Body of pancreas (tissue), 4 donors: ENCODE data around the gene MAPK8IP2. TPM values are rescaled to one million over a fixed set of nuclear protein-coding genes. Genes with fewer than 3 reads are reported as not detected.

ENCODE experiments used
- ATAC-seq: fragments of 150-250 bp; one replicate; pipeline ENCODE4 v1.9.1; 2016
- DNase-seq, 4 donors: peaks; one replicate each; pipeline ENCODE4 v3.0.0-alpha.2; 2019
- H3K27ac ChIP-seq, 4 donors: fragments of 200-600 bp; sonication (generic); 1 replicate in 3 of 4; 2 replicates in 1 of 4; pipeline versions ENCODE4 v1.5.1 to v1.6.1; 2016 to 2019; ENCODE audit warnings: mild to moderate bottlenecking in 1 of 4, mixed read lengths in 1 of 4, moderate library complexity in 1 of 4
- H3K27me3 ChIP-seq, 2 donors: fragments of 200-600 bp; sonication (generic); one replicate each; pipeline ENCODE4 v1.6.0; 2016; ENCODE audit warnings: mild to moderate bottlenecking in 1 of 2
- H3K36me3 ChIP-seq, 2 donors: fragments of 200-600 bp; sonication (generic); replicated peaks in 1 of 2; 2 replicates each; pipeline ENCODE4 v1.5.1; 2016; ENCODE audit warnings: low read depth in 2 of 2; ENCODE audit not compliant: insufficient read depth in 1 of 2
- H3K4me1 ChIP-seq: fragments of 200-600 bp; sonication (generic); one replicate; pipeline ENCODE4 v1.6.0; 2016
- H3K4me3 ChIP-seq, 2 donors: fragments of 200-600 bp; sonication (generic); 1 replicate in 1 of 2; 2 replicates in 1 of 2; pipeline ENCODE4 v1.5.1; 2016 to 2019
- H3K9me3 ChIP-seq, 3 donors: fragments of 200-600 bp; sonication (generic); 1 replicate in 2 of 3; 2 replicates in 1 of 3; pipeline ENCODE4 v1.5.1; 2016
- POLR2A ChIP-seq, 3 donors: fragments of 450-650 bp; IDR thresholded peaks; one replicate each; pipeline ENCODE4 v1.6.1; 2016; ENCODE audit warnings: antibody characterized with exemption in 3 of 3, mild to moderate bottlenecking in 2 of 3
- WGBS, 2 donors: methylation state at CpG; one replicate each; pipeline ENCODE4 v1.1.5; 2017; 5-methylcytosine and 5-hydroxymethylcytosine counted together
- intact Hi-C: fragments of 100-400 bp; cut with DNase I; formaldehyde crosslinking; loops from one replicate; pipeline ENCODE4 v1.15.1; 2023
- total RNA-seq, 2 donors: library from RNA; depleted of rRNA; stranded (reverse); fragments of >200 nt; gene quantifications; one replicate each; pipeline ENCODE4 v1.1.0, GENCODE V29; 2016
- TF ChIP-seq, protein P1 (sequence below), 7 experiments: fragments of 450-650 bp in 4 of 7; fragments of 200-600 bp in 3 of 7; sonication (generic) in 3 of 7; IDR thresholded peaks; one replicate each; pipeline ENCODE4 v1.5.1; 2016 to 2019; ENCODE audit warnings: antibody characterized with exemption in 7 of 7

MAPK8IP2 gene
- total RNA-seq, 2 donors from 2014 or later, result 2.9 to 3.6 TPM

DNA sequence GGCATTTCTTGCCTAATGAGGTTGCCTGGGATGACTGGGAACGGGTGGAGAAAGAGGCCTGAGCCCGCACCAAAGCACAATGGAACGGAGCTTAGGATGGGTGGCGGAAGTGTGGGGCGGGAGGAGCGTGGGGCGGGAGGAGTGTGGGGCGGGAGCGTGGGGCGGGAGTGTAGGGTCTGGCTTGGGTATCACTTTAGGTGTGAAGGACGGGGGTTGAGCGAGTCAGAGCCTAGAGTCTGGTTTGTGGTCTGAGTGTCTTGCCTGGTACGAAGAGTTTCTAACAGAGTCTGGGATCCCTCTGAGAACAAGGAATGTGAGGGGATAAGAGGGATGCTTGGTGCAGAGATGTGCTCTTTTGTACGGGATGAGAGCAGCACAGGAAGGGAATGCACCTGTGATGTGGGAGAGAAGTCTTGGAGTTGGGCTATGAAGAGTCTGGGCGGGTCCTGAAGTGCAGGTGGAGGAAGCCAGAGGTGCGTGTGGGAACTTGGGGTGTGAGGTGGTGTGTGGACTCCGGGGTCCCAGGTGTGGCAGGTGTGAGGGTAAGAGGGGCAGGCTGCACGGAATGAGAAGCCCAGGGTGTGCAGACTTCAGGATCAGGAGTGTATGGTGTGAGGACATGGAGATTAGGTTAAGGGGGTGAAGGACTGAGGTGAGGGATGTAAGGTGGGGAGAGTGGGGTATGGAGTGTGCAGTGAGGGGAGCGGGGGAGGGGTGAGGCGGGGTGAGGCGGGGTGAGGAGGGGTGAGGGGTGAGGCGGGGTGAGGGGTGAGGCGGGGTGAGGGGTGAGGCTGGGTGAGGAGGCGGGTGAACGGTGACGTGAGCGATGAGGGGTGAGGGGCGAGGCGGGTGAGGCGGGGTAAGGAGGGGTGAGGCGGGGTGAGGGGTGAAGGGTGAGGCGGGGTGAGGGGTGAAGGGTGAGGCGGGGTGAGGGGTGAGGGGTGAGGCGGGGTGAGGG is 38.9 kb upstream of the MAPK8IP2 start:
- TF ChIP-seq POLR2A (IDR thresholded peaks at IDR 0.05), result no peak
- TF ChIP-seq, protein P1, sequence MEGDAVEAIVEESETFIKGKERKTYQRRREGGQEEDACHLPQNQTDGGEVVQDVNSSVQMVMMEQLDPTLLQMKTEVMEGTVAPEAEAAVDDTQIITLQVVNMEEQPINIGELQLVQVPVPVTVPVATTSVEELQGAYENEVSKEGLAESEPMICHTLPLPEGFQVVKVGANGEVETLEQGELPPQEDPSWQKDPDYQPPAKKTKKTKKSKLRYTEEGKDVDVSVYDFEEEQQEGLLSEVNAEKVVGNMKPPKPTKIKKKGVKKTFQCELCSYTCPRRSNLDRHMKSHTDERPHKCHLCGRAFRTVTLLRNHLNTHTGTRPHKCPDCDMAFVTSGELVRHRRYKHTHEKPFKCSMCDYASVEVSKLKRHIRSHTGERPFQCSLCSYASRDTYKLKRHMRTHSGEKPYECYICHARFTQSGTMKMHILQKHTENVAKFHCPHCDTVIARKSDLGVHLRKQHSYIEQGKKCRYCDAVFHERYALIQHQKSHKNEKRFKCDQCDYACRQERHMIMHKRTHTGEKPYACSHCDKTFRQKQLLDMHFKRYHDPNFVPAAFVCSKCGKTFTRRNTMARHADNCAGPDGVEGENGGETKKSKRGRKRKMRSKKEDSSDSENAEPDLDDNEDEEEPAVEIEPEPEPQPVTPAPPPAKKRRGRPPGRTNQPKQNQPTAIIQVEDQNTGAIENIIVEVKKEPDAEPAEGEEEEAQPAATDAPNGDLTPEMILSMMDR (IDR thresholded peaks at IDR 0.05), result no peak
- intact Hi-C loops, result no loop called here
- Histone ChIP-seq H3K9me3 (no peaks in the 10 kb centered on the region), H3K27me3 (no peaks in the 10 kb centered on the region), H3K36me3 (no peaks in the 10 kb centered on the region), H3K4me1 (peaks cover 16% of the 10 kb centered on the region), H3K4me3 (no peak overlapping the region), H3K27ac (no peak overlapping the region)
- no peak for ATAC-seq
- WGBS, 2 donors, result 72 to 79% methylated on average over 16 to 18 of the region's 34 CpGs
- no peak for DNase-seq

DNA sequence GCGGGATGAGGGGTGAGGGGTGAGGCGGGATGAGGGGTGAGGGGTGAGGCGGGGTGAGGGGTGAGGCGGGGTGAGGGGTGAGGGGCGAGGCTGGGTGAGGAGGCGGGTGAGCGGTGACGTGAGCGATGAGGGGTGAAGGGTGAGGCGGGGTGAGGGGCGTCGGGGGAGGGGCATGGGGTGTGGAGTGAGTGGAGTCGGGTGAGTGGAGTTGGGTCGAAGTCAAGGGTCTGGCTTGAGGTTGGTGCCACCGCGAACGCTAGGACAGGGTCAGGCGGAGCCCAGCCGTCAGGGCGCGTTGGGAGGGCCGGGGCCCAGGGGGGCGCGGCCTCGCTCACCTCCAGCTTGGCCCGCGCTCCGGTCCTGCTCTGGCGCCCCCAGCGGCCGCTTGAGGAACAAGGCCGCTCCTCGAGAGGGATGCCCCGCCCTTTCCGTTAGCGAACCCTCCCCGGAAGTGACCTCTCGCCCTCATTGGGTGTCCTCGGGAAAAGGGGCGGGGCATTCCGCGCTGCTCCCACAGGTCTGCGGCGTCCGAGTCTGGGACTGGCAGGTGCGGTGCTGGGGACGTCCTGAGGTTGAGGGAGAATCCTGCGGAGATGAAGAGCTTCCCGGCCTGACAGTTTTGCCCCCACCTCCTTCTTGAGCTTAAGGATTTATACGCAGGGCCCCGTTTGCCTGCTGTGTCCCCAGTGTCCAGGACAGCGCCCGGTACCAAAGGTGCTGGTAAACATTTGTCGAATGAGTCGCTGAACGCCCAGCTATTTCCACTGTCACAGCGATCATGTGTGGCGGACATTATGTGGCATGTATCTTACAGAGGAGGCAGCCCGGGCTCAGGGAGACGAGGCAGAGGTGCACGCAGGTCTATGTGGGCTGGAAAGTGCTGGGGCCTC is 37.8 kb upstream of the MAPK8IP2 start, which contains the start of gene SYCE3:
TSS of gene SYCE3 (minus strand) at position 397 of the 890 bp plus-strand sequence. CDS start 6,514 bp downstream, outside the sequence.
- Histone ChIP-seq H3K27ac (peak within 1 kb of the TSS; percentile 66 to 90 (median 75)), H3K36me3 (no peaks in the 10 kb centered on the region), H3K9me3 (no peaks in the 10 kb centered on the region), H3K4me3 (peak within 1 kb of the TSS; percentile 4 to 9), H3K4me1 (peaks cover 16% of the 10 kb centered on the region), H3K27me3 (no peaks in the 10 kb centered on the region)
- ATAC-seq (peak; percentile 99), DNase-seq (peak; percentile 98 to 99 (median 99))
- intact Hi-C loops, result no loop called here
- 2 to 4% methylated on average over 24 to 57 of the region's 61 CpGs for WGBS, 2 donors
- TF ChIP-seq POLR2A (IDR thresholded peaks at IDR 0.05), result peak; percentile 70 to 90 (median 87)
- TF ChIP-seq, protein P1 (IDR thresholded peaks at IDR 0.05), result peak; percentile 95 to 99 (median 97)

DNA sequence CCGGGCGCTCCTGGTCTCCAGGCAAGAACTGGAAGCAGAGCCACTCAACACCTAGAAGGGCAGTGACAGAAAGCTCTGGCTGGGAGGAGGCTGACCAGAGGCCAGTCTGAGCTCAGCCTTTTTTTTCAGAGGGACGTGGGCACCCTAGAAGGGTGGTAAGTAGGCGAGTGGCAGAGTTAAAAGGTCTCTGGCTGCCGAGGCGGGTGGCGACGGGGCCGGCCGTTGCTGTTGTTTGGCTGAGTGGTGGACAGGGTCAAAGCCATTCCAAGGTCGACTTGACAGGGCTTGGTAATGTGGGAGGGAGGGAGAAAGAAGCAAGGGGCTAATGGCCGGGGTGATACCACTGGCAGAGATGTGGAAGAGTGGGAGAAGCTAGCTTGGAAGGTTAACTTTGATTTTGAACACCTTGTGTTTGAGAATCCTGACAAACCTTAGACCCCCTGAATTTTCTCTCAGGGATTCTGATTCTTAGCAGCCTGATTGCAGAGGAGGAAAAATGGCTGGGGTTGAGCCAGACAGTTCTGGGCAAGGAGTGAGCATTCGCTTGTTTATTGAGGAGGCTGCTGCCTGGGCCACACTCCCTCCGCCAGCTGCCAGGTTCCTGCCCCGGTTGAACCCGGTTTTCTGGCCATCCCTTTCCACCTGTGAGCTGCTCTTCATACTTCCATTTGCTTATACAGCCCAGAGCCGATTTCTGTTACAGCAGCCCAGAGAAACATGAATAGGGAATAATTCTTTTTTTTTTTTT is 37.0 kb upstream of the MAPK8IP2 start:
- no peaks in the 10 kb centered on the region for H3K9me3 ChIP-seq
- DNase-seq (peak in 2 of 4 donors; percentile 34 to 41), ATAC-seq (peak; percentile 32)
- WGBS, 2 donors, result 9 to 13% methylated on average over 17 of the region's 17 CpGs
- peak overlapping the region; percentile 4 to 9 for H3K4me3 ChIP-seq
- intact Hi-C loops, result no loop called here
- TF ChIP-seq POLR2A (IDR thresholded peaks at IDR 0.05), result no peak
- TF ChIP-seq, protein P1 (IDR thresholded peaks at IDR 0.05), result no peak
- peaks cover 18% of the 10 kb centered on the region for H3K4me1 ChIP-seq
- H3K27ac ChIP-seq, result peak overlapping the region; percentile 66 to 90 (median 75)
- no peaks in the 10 kb centered on the region for H3K27me3 ChIP-seq
- H3K36me3 ChIP-seq, result no peaks in the 10 kb centered on the region

DNA sequence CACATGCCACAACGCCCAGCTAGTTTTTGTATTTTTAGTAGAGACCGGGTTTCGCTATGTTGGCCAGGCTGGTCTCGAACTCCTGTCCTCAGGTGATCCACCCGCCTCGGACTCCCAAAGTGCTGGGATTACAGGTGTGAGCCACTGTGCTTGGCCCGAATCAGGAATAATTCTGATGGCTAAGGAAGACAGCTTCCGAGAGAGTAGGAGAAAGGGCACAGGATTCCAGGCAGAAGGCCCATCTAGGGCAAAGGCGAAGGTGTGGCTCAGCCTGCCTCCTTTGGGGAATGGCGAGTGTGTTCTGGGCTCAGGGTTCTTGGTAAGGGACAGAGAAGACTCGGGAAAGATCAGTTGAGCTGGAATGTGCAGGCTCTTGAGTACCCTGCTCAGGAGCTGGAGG is 36.3 kb upstream of the MAPK8IP2 start:
- intact Hi-C loops, result no loop called here
- peaks cover 25% of the 10 kb centered on the region for H3K4me1 ChIP-seq
- H3K27me3 ChIP-seq, result no peaks in the 10 kb centered on the region
- H3K9me3 ChIP-seq, result no peaks in the 10 kb centered on the region
- no peaks in the 10 kb centered on the region for H3K36me3 ChIP-seq
- TF ChIP-seq POLR2A (IDR thresholded peaks at IDR 0.05), result no peak
- TF ChIP-seq, protein P1 (IDR thresholded peaks at IDR 0.05), result no peak
- ATAC-seq (no peak), DNase-seq (no peak)
- H3K27ac ChIP-seq, result peak overlapping the region in 1 of 4 donors; percentile 75
- H3K4me3 ChIP-seq, result no peak overlapping the region
- WGBS, 2 donors, result 88 to 93% methylated on average over 11 of the region's 11 CpGs
